GM18505 (cell line): ENCODE measurements around the gene BSDC1.

ENCODE experiments used
- ATAC-seq: cut with Tn5 transposase; IDR thresholded peaks from one replicate; pipeline ENCODE4 v1.9.1; 2021; ENCODE audit not compliant: unreplicated experiment
- POLR2A ChIP-seq: IDR thresholded peaks from 4 replicates; pipeline ENCODE4 v1.6.1; 2011; ENCODE audit warnings: borderline replicate concordance; ENCODE audit not compliant: insufficient read depth, insufficient read length; ENCODE audit errors: extremely low read depth

Gene BSDC1

DNA sequence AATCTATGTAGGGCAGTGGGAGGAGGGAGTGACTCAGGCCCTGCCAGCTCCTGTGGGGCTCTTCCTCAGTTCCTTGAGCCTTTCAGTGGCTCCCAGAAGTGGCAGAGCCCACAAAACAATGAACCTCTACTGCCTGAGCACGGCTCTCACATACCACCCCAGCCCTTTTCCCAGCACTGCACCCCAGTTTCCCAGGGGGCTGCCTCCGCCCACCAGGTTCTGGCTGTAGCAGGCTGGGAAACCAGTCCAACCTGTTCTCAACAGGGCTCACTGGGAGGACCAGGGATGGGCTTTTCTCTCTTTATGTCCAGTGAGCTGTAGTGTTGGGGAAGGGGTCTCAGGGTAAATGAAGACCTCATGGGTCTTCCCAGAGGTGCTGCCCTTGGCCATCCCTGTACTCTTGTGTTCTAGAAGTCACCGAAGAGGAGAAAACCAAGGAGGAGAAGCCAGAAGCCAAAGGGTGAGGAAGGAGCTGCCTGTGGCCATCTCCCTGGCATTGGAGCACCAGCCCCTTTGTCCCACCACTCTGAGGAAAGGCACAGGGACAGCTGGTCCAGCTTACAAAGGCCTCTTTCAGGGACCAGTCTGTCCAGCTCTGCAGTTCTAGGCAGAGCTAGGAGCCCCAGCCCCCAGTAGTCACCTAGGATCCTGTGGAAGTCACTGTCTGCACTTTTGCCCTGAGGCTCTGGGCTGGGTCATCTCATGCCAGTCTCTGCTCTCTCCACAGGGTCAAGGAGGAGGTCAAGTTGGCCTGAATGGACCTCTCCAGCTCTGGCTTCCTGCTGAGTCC lies 61.8 kb downstream of the BSDC1 start:
- no peak for ATAC-seq
- no peak for TF ChIP-seq POLR2A

GRCh38 chr1:32331549-32331948 lies 62.7 kb downstream of the BSDC1 start:
- TF ChIP-seq POLR2A = no peak
- no peak for ATAC-seq

DNA sequence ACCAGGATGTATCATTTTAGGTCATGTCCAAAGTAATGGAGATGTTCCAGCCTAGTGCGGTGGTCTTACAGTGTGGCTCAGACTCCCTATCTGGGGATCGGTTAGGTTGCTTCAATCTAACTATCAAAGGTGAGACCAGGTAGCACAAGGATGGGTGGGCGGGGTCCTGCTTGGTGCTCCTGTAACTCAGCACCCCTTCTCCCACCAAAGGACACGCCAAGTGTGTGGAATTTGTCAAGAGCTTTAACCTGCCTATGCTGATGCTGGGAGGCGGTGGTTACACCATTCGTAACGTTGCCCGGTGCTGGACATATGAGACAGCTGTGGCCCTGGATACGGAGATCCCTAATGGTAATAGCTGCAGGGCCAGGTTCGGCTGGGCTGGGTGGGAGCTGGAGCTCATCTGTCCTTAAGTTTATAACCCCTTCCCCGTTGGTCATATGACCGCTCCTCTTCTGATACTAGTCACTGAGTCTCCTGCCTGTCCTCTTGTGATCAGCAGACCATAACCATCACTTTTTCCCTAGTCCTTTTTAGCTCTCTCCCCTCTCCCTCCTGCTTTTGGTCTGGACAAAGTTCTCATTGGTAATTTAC lies 63.6 kb downstream of the BSDC1 start:
- TF ChIP-seq POLR2A = no peak
- no peak for ATAC-seq

DNA sequence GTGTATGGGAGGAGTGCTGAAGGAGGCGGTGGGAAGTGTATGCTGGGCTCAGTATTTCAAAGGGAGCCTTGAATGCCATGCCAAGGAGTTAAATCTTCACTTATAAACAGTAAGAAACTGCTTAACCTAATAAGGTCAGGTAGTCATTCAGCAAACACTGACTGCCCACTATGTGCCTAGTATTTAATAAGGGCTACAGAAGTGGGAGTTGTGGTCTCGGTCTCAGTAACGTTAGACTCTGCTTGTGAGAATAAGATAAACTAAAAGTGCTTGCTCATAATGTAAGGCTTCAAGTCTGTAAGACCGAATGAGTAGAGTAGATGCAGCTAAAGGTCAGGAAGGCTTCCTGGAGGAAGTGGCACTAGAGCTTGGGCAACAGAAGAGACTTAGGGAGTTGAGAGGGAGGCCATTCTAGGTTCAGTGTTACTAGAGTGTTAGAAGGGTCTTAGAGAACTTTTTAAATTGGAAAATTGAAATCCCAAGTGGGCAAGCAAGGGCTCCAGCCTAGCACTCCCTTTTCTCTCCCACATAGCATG lies 64.2 kb downstream of the BSDC1 start:
- peak; percentile 19 for TF ChIP-seq POLR2A
- no peak for ATAC-seq

DNA sequence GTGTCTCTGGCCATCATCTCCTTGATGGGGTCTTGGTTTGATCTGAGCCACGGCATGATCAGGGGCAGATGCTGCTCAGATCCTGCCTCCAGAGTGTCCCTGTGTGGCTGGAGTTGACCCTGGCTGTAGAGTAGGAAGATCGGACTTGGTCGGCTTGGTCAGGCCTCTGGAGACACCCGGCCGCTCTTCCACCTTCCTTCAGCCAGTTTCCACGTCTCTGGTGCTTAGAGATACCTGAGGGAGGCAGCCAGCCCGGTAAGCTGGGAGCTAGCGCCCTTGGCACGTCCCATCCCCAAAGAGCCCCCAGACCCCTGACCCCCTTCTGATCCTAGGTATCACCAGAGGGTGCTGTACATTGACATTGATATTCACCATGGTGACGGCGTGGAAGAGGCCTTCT lies 67.0 kb downstream of the BSDC1 start:
- TF ChIP-seq POLR2A = no peak
- no peak for ATAC-seq

GRCh38 chr1:32321712-32322291 lies 72.4 kb downstream of the BSDC1 start:
- ATAC-seq = no peak
- TF ChIP-seq POLR2A = no peak

DNA sequence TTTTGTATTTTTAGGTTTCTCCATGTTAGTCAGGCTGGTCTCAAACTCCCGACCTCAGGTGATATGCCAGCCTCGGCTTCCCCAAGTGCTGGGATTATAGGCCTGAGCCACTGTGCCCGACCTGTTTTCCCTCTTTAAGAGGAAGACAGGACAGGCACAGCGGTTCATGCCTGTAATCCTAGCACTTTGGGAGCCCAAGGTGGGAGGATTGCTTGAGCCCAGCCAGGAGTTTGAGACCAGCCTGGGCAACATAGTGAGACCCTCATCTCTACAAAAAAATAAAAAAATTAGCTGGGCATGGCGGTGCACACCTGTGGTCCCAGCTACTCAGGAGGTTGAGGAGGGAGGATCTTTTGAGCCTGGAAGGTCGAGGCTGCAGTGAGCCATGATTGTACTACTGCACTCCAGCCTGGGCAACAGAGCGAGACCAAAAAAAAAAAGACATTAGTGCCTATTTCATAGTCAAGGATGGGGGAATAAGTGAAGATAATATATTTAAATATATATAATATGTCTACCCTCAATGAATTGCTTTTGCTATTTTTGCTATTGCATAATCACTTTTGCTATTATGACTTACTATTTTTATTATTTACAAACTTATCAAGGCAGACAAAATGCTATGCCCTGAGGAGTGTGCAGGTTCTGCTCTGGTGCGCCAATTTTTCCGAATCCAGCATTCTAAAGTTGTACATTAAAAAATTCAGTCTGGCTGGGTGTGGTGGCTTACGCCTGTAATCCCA lies 75.9 kb downstream of the BSDC1 start:
- TF ChIP-seq POLR2A = no peak
- no peak for ATAC-seq

- TF ChIP-seq POLR2A = no peak
- no peak for ATAC-seq
Observed at GRCh38 chr1:32316903-32317277, 77.4 kb downstream of the BSDC1 start.
